Central memory CD8-positive, alpha-beta T cell (primary cell): ENCODE results near the gene VPS18.

Source experiments
- ATAC-seq: fragments of 150-1000 bp; cut with Tn5 transposase; replicated peaks from 2 replicates; pipeline ENCODE4 v1.10.0; 2022; ENCODE audit warnings: mild to moderate bottlenecking, moderate FRiP score, moderate number of reproducible peaks; ENCODE audit not compliant: poor library complexity, severe bottlenecking; ENCODE audit errors: extremely low read depth
- DNase-seq, 2 donors: peaks; one replicate each; pipeline ENCODE4 v3.0.0; 2021; ENCODE audit warnings: low spot score in 2 of 2
- H3K27ac Mint-ChIP-seq: one replicate; pipeline ENCODE4 v1.8.0; 2022; ENCODE audit warnings: low read depth, mild to moderate bottlenecking, moderate library complexity, mixed read lengths
- H3K27me3 Mint-ChIP-seq: one replicate; pipeline ENCODE4 v1.8.0; 2022; ENCODE audit warnings: mixed read lengths
- H3K36me3 Mint-ChIP-seq: one replicate; pipeline ENCODE4 v1.8.0; 2022; ENCODE audit warnings: mild to moderate bottlenecking, moderate library complexity, mixed read lengths; ENCODE audit not compliant: insufficient read depth
- H3K4me1 Mint-ChIP-seq: one replicate; pipeline ENCODE4 v1.8.0; 2022; ENCODE audit warnings: mixed read lengths
- H3K4me3 Mint-ChIP-seq: one replicate; pipeline ENCODE4 v1.8.0; 2022; ENCODE audit warnings: mild to moderate bottlenecking, moderate library complexity, mixed read lengths
- H3K9me3 Mint-ChIP-seq: one replicate; pipeline ENCODE4 v1.8.0; 2022; ENCODE audit warnings: mixed read lengths

The VPS18 gene

DNA sequence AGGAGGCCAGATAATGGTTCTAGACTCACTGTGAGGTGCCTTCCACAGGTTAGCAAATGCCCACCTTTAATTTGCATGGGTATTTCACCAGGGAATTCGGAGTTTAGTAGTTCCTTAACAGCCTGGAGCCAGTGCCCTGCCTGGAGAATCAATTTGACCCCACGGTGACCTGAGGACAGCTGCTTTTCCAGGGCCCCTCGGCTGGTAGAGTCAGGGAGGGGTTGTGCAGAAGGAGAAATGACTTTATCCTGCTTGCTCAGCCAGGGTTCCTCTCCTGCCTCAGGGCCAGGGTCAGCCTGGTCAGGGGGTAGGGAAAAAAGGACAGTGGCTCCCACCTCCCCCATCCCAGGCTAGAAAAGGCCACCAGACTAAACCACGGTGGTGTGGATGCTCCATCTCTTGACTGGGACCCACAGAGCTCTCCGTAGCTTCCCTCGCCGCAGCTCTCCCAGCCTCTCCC lies 46.8 kb downstream of the VPS18 start:
- no peak overlapping the region for H3K27ac Mint-ChIP-seq
- H3K9me3 Mint-ChIP-seq, result no peaks in the 10 kb centered on the region
- peak overlapping the region; percentile 46 for H3K4me3 Mint-ChIP-seq
- H3K4me1 Mint-ChIP-seq, result peaks cover 11% of the 10 kb centered on the region
- DNase-seq (no peak), ATAC-seq (no peak)
- H3K36me3 Mint-ChIP-seq, result peaks cover 2% of the 10 kb centered on the region
- H3K27me3 Mint-ChIP-seq, result no peaks in the 10 kb centered on the region

DNA sequence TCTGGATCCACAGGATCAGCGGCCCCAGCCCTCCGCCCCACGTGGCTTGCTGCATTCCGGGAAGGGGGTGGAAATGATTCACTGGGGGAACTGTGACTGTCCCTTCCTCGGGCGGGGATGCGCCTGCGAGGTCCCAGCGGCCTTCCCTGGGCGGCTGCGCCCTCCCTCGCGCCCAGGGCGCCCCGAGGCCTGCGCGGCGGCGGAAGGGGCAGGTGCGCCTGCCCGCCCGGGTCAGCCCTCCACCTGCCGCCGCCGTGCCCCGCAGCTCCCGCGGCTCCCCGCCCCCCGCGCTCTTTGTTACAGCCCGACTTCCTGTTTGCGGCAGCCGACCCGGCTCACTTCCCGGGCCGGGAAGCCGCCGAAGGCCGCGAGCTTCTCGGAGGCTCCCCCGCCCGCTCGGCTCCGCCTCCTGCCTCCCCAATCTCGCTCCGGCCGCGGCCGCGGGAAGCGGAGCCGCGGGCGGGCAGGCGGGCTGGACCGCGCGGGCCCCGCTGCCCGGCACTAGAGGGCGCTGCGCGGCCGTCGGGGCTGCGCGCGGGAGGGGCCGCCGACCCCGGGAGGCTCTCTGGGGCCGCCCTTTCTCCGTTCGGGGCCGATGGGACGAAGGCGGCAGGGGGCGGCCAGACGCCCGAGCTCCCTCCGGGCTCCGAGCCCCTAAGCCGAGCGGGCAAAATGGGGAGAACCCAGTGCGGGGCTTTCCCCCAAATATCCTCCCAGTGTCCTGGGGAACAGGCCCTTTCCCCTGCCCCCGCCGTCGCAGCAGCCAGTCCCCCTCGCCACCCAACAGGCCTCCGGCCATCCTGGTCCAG lies 47.5 kb downstream of the VPS18 start:
- H3K27ac Mint-ChIP-seq, result no peak overlapping the region
- H3K4me1 Mint-ChIP-seq, result peaks cover 11% of the 10 kb centered on the region
- DNase-seq (peak; percentile 40 to 46), ATAC-seq (peak; percentile 65)
- no peaks in the 10 kb centered on the region for H3K9me3 Mint-ChIP-seq
- H3K27me3 Mint-ChIP-seq, result no peaks in the 10 kb centered on the region
- H3K4me3 Mint-ChIP-seq, result peak overlapping the region; percentile 68
- peaks cover 2% of the 10 kb centered on the region for H3K36me3 Mint-ChIP-seq

DNA sequence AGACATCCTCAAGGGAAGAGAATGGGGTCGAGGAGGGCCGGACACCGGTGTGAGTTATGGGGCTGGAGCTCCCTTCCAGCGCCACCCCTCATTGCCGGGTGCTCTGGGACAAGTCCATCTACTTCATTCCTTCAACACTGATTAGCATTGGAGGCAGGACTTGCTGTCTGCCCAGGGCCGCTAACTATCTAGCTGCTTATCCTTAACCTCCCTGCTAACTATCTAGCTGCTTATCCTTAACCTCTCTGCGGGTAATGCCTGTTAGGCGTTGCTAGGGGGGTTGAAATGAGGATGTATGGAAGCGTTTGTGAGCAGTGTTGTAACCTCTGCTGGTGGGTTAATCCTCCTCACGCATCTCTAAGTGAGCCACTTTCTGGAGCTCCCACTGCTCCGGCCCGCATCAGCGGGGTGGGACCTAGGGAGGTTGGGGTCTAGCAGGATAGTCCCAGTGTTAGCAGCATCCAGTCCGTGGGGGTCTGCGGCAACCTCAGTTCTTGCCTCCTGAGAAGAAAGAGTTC lies 48.1 kb downstream of the VPS18 start:
- Mint-ChIP-seq H3K9me3 (no peaks in the 10 kb centered on the region), H3K4me3 (peak overlapping the region; percentile 68), H3K36me3 (peaks cover 2% of the 10 kb centered on the region), H3K27ac (peak overlapping the region; percentile 37), H3K4me1 (peaks cover 11% of the 10 kb centered on the region), H3K27me3 (no peaks in the 10 kb centered on the region)
- ATAC-seq (no peak), DNase-seq (no peak)

DNA sequence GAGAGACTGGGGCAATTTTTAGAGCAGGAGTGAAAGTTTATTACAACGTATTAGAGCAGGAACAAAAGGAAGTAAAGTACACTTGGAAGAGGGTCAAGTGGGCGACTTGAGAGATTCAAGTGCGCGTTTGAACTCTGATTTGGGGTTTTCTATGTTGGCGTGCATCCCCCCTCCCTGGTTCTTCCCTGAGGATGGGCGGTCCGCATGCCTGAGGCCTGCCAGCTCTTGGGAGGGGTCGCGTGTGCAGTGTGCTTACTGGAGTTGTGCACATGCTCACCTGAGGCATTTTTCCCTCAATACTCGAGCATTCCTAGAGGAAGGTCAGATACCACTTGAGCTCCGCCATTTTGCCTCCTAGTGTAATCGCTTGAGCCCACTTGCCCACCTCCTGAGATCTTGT lies 48.6 kb downstream of the VPS18 start:
- peaks cover 2% of the 10 kb centered on the region for H3K36me3 Mint-ChIP-seq
- no peak for DNase-seq
- H3K4me1 Mint-ChIP-seq, result peaks cover 11% of the 10 kb centered on the region

DNA sequence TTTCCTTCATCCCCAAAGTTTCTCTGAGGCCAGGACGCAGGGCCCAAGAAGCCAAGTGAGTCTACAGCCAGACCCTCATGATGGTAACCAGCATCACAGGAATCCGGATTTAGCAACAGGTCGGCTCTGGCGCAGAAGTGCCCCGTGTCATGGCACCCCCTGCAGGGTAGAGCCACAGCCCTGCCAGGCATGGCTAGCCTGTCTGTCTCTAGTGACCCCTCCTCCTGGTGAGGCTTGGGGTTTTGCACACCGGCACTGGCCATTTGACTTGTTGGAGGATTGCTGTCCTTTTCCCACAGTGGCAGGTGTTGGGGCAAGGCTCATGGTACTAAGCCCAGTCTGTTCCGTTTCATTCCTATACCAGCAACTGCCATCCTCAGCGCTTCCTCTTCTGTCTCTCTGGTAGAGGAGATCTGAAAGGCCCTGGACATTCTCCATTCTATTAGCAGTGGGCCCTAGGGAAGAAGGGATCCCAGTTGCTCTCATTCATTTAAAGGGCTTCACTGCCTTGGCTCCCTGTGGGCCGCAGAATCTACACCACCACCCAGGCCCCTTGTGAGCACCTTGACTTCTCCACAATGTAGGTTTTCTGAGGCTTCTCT lies 49.6 kb downstream of the VPS18 start:
- Mint-ChIP-seq H3K36me3 (no peaks in the 10 kb centered on the region), H3K27ac (no peak overlapping the region), H3K9me3 (no peaks in the 10 kb centered on the region), H3K27me3 (no peaks in the 10 kb centered on the region), H3K4me3 (peak overlapping the region; percentile 68), H3K4me1 (peaks cover 11% of the 10 kb centered on the region)
- DNase-seq (no peak), ATAC-seq (no peak)

More for the DNA sequence above, 48.6 kb downstream of the VPS18 start:
- Mint-ChIP-seq H3K27me3 (no peaks in the 10 kb centered on the region), H3K9me3 (no peaks in the 10 kb centered on the region), H3K27ac (peak overlapping the region; percentile 37), H3K4me3 (peak overlapping the region; percentile 68)
- ATAC-seq, result no peak

DNA sequence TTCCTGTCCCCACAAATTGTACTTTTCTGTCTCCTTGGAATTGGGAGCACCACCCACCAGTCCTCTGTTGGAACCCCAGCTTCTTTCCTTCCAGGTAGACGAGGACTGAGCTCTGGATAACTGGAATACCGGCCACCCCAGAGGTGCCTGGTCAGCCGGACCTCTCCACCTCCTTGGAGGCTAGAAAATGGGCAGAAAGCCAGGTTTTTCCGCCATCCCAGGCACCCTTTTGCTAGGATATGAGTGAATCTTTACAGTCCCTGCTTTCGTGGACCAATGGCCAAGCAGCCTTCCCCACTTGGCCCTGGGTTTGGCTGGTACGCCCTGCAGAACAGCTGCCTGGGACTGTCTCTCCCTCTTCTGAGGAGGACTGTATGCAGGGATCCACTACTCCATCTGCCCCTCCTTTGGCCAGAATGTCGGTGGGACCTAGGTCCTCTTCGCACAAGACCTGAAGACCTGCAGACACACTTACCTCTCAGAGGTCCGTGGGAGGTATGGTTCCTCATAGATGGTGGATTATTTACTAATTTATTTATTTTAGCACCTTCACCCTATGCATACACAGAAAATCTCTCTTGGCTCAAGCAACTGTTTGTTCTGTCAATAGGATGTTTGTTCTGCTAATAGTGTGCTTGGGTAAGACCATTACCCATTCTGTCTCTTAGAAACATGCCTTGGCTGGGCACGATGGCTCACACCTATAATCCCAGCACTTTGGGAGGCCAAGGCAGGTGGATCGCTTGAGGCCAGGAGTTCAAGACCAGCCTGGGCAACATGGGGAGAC lies 50.5 kb downstream of the VPS18 start:
- Mint-ChIP-seq H3K27ac (no peak overlapping the region), H3K27me3 (no peaks in the 10 kb centered on the region), H3K4me3 (peak overlapping the region; percentile 47), H3K4me1 (peaks cover 11% of the 10 kb centered on the region), H3K36me3 (no peaks in the 10 kb centered on the region), H3K9me3 (no peaks in the 10 kb centered on the region)
- DNase-seq (no peak), ATAC-seq (no peak)

DNA sequence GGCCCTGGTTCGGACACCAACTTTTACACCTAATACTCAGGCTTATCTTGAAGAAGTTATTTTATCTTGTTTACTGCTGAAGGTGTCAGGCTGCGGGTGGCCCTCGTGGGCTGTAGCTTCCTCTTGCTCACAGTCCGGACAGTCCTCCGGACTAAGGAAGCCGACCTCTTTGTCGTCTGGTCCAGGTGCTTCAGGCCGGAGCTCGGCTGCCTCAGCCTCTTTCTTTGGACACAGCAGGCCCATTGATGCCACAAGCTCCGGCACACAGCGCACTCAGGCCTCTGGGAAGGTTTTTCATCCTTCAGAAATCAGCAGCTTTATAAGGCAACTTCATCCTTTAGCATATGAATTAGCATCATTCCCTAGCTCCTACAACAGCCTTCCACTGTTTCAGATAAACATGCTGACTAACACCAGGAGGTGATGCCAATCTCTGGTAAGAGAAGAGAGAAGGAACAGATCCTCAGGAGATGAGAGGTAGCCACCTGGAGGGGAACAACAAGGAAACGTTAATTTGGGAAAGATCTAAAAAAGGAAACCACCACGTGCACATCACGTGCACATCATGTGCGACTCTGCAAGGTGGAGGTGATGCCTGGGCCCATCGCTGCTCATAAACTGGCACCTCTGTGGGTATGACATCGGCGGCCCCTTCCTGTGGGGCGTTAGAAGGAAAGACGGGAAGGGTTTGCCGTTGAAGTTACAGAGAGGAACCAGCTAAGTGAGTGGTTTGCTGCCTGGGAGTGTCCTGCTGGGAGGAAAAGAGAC lies 54.6 kb downstream of the VPS18 start:
- H3K27me3 Mint-ChIP-seq, result no peaks in the 10 kb centered on the region
- H3K9me3 Mint-ChIP-seq, result no peaks in the 10 kb centered on the region
- H3K4me1 Mint-ChIP-seq, result no peaks in the 10 kb centered on the region
- peaks cover 4% of the 10 kb centered on the region for H3K36me3 Mint-ChIP-seq
- no peak for ATAC-seq
- no peak overlapping the region for H3K4me3 Mint-ChIP-seq
- DNase-seq, result no peak
- H3K27ac Mint-ChIP-seq, result no peak overlapping the region

DNA sequence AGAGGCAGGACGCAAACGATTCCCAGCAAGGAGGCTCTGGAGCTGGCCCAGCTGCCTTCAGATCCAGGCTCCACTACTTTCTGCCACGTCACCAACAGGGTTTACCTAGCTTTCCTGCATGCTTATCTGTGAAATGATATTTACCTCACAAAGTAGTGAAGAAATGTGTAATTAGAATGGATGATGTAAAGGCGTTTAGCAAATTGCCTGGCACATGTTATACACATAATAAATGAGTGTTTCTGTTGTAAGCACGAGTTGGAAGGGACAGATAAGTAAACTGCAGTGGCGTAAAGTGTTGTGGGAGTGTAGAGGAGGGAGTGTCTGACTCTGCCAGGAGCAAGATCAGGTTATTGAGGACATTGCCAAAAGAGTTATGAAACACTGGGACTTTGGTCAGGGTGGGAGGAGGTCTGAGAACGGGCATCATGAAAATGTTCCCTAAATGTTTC lies 55.5 kb downstream of the VPS18 start:
- no peak overlapping the region for H3K4me3 Mint-ChIP-seq
- DNase-seq (no peak), ATAC-seq (no peak)
- H3K36me3 Mint-ChIP-seq, result peaks cover 4% of the 10 kb centered on the region
- no peak overlapping the region for H3K27ac Mint-ChIP-seq
- no peaks in the 10 kb centered on the region for H3K27me3 Mint-ChIP-seq
- H3K9me3 Mint-ChIP-seq, result no peaks in the 10 kb centered on the region
- H3K4me1 Mint-ChIP-seq, result no peaks in the 10 kb centered on the region

DNA sequence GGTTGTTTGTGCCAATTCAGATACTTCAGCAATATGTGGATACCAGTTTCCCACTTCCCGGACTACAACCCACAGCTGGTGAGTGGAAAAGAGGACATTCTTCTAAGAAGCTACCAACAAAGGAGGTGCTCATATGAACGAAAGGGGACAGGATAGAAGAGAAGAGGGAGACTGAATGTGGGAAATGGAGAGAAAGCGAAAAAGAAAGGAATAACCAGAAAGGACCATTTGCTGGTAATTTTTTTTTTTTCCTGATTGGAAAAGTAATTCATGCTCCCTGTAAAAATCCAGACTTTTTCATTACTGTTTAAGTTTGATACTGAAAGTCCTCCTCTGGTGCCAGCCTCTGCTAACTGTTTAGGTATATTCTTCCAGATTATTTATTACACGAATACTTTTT lies 57.5 kb downstream of the VPS18 start:
- ATAC-seq (no peak), DNase-seq (no peak)
- Mint-ChIP-seq H3K4me3 (no peak overlapping the region), H3K36me3 (peaks cover 4% of the 10 kb centered on the region), H3K9me3 (no peaks in the 10 kb centered on the region), H3K4me1 (no peaks in the 10 kb centered on the region), H3K27ac (no peak overlapping the region), H3K27me3 (no peaks in the 10 kb centered on the region)

DNA sequence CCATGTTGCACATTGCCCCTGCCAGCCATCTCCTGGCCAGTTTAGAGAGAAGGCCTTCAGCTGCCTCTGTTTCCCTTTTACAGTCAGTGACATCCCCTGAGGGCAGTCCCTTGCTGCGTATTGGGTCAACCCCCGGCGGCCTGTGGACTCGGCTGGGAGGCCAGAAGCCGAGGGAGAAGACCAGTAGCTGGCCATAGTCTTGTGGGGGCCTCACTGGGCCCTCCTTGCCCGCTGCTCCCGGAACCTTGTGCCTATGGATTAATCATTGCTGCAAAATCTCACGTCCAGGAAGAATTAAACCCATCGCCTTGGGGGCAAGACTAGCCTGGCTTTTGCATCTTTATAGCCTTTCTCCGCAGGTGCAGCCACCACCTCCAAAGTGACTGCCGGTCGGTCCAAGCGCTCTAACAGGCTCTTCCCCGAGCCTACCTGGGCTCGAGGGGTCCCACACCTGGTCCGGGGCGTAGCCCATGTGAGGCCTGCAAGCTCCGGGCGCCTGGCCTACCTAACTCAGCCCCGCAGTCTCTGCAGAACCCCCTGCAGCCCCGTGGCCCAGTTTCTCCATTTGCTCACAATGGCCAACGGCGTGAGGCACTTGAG lies 58.2 kb downstream of the VPS18 start:
- peak overlapping the region; percentile 84 for H3K4me3 Mint-ChIP-seq
- ATAC-seq (no peak), DNase-seq (no peak)
- no peak overlapping the region for H3K27ac Mint-ChIP-seq
- H3K27me3 Mint-ChIP-seq, result no peaks in the 10 kb centered on the region
- peaks cover 4% of the 10 kb centered on the region for H3K36me3 Mint-ChIP-seq
- H3K4me1 Mint-ChIP-seq, result no peaks in the 10 kb centered on the region
- H3K9me3 Mint-ChIP-seq, result no peaks in the 10 kb centered on the region

DNA sequence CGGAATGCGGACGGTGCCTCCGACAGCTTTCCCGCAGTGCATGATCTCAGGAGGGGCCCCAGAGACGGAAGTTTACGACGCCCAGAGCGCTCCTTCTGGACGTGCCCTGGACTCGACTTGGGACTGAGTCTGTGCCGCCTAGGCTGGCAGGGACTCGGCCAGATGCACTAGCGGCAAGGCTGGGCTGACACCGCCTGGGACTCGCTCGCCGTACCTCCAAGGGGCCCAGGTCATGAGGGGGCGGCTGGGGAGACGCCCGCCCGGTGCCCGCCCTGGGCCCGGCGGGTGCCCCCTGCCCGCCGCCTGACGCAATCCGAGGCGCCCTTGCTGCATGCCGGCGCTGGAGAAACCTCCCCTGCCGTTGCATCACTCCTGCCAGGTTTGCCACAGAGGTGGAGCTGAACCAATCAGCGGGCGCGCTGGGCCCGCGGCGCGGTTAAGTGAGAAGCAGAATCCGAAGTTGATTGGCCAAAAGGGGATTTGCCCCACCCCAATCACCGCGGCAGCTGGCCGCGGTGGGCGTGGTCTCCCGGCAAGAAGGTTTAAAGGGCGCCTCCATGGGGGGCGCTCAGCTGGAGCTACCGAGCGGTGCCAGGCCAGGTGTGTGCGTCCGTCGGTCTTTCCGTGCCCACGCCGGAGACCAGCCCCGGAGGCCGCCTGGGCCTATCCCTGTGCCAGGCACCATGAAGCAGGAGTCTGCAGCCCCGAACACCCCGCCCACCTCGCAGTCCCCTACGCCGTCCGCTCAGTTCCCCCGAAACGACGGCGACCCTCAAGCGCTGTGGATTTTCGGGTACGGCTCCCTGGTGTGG lies 58.9 kb downstream of the VPS18 start, which contains the start of gene CHAC1:
Gene CHAC1 (plus strand): TSS at position 571 of the 812 bp plus-strand sequence. CDS start 113 bp downstream, at position 684.
- Mint-ChIP-seq H3K9me3 (no peaks in the 10 kb centered on the region), H3K27me3 (peaks cover 4% of the 10 kb centered on the region), H3K4me3 (peak within 1 kb of the TSS; percentile 84), H3K27ac (peak within 1 kb of the TSS; percentile 87), H3K36me3 (peaks cover 4% of the 10 kb centered on the region), H3K4me1 (no peaks in the 10 kb centered on the region)
- ATAC-seq (peak; percentile 95), DNase-seq (peak; percentile 80 to 88)
